TTC549 (cell line): Measurements from ENCODE around the gene TGDS.
"Not testable (repeated sequence)": the region's sequence is repeated elsewhere in the genome, so short reads cannot be mapped to it uniquely, and the experiment has no call there.

Source experiments
- FAIRE-seq: peaks from 2 replicates; lab custom pipeline; 2012; peaks lifted over from hg19 to GRCh38; lab: Jason Lieb, UNC

TGDS gene

DNA sequence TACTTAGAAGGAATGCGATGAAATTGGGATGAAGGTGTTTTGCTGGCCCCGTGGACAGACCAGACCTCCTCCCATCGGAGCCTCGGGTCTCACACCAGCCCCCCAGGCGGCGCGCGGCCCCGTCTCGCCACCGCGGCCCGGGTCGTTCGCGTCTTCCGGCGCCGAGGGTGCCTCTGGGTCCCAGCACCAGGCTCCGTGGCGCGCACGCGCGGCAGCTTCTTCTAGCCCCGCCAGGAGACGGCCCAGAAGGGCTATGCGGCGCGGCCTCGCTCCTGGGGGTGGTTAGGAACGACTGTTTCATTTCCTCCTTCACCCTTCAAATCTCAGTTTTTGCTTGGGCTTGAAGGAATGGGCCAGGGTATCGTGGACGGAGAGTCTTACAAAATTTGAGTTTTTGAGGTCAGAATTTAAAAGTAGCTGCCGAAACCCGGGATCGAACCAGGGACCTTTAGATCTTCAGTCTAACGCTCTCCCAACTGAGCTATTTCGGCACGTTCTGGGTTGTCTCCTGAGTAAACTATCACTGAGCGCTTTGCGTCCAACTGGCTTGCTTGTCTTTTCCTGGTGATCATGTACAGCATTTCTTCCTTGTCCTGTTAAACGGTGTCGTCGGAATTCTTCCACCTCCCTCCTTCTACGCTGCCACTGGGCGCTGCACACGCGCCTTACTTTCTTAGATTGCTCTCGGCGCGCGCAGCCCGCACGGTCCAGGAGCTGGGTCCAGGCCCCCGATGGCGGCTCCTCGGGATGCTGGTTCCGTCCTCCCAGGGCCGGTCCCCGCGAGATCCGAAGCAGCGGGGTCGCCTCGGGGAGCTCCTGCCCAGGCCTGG lies 46.5 kb downstream of the TGDS start:
- peak; percentile 88 for FAIRE-seq

DNA sequence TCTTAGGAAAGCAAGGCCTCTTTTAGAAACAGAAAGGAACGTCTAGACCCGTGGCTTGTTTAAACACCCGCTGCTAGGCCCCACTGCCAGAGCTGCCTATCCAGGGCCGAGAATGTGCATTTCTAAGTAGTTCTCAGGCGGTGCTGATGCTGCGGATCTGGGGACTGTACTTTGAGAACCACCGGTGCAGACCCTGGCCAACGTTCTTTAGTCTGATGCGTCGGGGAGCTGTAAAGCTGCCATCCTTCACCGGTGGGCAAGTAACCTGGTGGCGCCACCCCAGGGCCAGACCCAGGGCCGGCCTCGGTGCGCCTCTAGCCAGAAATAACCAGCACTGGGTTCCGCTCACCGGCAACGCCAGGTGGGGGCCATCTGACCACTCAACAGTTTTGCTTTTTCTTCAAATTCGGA lies 47.1 kb downstream of the TGDS start:
- FAIRE-seq = no peak

DNA sequence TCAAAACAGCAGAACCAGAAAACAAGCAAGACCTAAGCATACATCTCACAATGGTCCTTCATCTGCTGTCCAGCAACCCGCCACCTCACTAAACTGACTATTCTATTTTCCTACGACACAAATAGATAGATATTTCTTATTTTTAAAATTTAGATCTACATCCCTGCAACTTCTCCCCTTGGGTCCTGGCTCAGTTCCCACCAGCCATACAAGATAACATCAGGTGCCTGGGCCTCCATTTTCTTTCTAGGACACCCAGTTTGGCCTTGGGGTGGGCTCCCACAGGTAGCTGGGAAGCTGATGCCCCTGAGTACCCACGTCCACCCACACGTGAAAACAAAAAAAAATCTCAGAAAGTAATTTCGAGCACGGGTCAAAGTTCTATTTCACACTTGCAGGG lies 47.6 kb downstream of the TGDS start:
- no peak for FAIRE-seq

DNA sequence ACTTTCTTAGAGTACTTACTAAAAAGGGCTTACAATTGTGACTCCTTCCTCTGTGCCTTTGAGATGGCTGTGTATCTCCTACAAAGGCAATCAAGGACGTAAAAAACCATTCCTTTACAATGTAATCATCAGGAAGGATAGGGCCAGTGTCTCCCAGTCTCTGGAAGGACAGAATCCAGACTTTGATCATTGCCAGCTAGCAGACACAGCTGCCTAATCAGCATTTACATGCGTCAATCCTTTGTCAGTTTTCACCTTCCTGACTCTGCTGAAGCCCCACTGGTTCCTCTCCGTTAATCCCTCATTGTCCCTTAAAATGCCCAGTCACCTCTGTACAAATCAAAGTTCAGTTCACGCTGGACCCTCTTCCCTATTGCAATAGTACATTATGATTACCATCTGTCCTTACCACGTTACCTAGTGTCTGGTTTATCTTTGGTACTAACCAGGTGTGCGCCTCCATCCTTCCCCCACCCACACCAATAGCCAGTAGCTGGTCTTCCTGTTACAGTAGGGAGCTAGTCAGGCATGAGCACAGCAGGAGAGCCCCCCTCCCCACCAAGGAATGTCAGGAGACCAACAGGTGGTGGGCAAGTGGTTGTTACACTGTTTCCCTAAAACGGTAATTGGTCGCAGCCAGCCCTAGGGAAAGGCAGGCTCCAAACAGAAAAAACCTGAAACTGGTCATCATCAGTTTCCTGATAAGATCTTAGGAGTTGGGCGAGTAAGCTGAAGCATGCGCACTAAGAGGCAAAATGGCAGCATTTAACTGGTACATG lies 49.7 kb downstream of the TGDS start:
- FAIRE-seq = no peak

DNA sequence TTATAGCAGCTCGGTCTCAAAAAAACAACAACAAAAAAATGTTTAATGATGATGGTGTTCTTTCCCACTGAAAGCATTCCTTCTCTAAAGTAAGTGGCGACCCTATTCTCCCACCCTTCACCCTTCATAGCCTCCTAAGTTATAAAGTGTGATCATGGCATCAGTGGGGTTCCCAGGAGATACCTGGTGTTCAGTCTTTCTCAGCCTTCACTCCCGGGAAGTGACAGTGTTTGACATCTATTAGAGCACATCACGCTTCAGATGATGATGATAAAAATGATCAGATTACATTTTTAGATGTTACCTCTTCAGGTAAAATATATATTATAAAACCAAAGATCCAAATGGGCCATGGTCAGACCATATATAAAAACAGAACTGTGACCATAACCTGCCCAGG lies 51.0 kb downstream of the TGDS start:
- FAIRE-seq = no peak

DNA sequence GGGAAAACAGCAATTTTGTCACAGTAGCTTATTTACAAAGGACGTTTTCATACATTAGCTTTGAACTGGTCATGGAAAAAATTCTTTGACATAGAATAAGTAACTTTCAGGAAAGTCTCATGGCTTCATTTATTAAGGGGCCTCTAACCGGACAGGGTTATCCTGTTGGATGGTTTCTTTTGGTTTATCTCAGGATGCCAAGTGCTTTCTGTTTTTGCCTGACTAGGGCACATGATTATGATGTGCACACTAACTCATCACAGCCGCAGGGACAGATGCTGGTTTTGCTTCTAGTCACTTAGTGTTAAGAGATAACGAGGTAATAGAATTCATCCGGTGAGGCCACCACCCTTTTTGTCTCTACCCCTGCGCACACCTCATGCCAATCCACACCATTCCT lies 53.0 kb downstream of the TGDS start:
- FAIRE-seq = no peak

DNA sequence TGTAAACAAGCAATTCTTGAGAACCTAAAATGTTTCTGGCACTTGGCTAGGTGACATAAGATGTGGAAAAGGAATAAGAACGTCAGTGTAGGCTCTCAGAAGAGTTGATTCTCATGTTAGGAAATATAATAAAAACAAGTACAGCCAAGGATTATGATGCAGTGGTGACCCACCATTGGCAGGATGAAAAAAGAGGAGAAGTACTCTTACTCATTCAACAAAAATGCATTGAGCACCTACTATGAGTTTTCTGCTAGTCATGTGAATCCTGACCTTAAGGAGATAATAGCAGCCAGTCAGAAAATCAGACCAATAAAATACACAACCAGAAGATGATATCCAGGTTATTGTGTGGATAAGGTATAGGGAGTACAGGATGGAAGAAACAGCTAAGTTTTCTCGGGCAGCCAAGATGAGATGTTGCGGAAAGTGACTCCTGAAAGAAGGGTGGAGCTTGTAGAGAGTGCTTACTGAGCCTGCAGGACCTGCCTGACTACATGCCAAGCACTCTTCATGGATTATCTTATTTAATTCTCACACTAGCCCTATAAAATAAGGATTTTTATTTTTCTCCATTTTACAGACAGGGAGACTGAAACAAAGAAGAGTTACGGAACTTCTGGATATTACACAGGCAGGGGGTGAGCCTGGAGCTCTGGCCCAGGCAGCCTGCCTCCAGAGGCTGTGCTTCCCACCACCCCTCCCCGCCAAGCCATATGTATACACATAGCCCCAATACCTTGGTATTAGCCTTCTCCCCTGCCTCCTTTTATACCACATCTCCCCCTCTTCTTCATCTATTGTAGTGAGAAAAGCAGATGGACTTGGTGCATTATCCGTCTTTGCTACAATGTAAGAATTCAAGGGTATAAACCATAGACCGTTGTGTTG lies 58.0 kb downstream of the TGDS start:
- FAIRE-seq = no peak

DNA sequence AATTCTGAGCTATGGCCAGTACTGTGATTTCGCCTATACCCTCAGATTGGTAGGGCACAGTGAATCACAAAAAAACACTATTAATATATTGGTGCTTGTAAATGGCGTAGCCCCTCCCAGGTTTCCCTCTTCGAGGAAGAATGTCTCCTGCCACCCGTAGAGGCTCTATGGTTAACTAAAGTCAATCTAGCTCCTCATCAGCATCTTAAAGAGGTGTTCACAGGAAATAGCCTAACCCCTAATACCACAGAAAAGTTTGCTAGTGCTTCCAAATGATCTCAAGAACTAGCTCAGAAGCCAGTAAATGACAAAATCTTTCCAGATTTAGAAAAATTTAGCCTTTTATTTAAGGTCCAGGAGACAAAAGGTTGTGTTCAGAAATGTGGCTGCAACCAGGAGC lies 60.2 kb downstream of the TGDS start:
- no peak for FAIRE-seq

DNA sequence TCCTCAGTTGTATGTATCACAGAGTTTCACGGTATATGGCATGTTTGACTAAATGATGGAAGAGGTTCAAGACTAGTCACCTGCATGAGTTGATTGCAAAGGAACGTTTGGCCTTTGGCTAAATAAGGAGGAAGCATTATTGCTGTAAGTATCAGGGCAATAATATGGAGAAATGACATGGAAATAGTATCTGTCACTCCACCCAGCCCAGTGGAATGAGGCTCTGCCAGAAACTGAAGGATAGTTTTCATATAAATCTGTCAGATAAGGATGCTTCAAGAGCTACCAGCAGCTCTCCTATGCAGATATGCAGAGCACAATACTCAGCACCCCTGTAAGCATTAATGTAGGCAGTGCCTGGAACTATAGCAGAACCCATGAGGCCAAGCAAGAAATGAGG lies 60.7 kb downstream of the TGDS start:
- no peak for FAIRE-seq

DNA sequence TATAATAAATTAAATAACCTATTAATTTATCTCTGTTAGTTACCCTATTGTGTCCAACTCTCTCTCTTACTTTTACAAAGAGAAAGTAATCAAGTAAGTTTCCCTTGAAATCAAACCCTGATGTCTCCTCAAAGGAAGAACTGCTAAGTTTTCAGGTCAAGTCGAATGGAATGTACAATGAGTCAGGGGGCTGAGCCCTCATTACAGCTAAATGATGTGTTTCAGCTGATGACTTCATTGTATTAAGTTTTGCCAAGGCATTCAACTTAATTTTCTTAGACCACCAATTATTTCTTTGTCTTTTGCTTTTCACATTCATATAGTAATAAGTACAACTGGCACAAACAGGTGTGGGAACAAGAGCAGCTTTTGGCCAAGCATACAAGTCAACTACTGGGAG lies 61.8 kb downstream of the TGDS start:
- FAIRE-seq = no peak

DNA sequence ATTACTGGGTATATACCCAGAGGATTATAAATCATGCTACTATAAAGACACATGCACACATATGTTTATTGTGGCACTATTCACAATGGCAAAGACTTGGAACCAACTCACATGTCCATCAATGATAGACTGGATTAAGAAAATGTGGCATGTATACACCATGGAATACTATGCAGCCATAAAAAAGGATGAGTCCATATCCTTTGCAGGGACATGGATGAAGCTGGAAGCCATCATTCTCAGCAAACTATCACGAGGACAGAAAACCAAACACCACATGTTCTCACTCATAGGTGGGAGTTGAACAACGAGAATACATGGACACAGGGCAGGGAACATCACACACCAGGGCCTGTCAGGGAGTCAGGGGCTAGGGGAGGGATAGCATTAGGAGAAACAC lies 63.7 kb downstream of the TGDS start:
- FAIRE-seq = not testable (repeated sequence)

DNA sequence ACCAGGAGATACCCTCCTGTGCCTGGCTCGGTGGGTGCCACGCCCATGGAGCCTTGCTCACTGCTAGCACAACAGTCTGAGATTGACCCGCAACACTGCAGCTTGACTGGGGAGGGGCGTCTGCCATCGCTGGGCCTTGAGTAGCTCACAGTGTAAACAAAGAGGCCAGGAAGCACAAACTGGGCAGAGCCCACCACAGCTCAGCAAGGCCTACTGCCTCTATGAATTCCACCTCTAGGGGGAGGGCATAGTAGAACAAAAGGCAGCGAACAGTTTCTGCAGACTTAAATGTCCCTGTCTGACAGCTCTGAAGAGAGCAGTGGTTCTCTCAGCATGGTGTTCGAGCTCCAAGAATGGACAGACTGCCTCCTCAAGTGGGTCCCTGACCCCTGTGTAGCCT lies 69.0 kb downstream of the TGDS start:
- FAIRE-seq = not testable (repeated sequence)

DNA sequence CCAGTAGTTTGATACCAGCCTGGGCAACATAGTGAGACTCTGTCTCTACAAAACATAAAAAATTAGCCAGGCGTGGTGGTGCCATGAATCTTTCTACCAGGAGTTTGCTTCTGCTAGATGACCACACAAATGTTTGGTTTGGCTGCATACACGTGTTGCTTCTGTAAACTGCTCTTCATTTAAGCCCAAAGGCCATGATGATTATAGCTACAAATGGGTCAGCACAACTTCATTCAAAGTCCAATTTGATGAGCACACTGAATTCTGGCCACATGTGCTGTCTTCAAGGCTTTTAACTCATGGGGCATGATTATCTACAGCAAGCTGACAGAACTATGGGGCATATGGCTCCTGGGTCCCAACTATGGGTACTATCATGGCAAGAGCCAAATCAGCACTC lies 70.2 kb downstream of the TGDS start:
- FAIRE-seq = no peak

DNA sequence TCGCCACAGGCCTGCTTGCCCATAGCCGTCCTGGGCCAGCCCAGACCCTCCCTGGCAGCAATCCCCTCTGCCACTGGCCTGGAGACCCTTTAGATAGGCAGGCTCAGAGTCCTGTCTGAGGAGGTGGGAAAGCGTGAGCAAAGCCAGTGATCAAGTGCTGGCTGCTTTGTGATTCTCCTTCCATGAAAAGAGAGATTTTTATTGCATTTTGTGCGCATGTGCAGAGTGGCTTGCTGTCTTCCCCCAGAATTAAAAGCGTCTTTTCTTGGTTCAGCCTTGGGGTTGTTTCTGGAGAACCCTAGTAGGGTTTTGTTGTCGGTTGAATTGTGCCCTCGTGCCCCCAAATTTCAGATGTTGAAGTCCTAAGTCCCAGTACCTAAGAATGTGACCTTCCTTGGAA lies 71.5 kb downstream of the TGDS start:
- no peak for FAIRE-seq
